Lower lobe of right lung (tissue), 2 donors: ENCODE data around the gene INPP4B. TPM values are rescaled to one million over a fixed set of nuclear protein-coding genes. Genes with fewer than 3 reads are reported as not detected.

Experiments
- ATAC-seq, 2 donors: fragments of 200-7000 bp; cut with Tn5 transposase; one replicate each; pipeline ENCODE4 v1.9.1; 2020 to 2022; ENCODE audit warnings: mild to moderate bottlenecking in 2 of 2, moderate library complexity in 2 of 2
- DNase-seq: peaks from one replicate; pipeline ENCODE4 v3.0.0-alpha.2; 2020
- H3K27ac ChIP-seq: fragments of 200-600 bp; one replicate; pipeline ENCODE4 v1.8.0; 2022
- H3K27me3 ChIP-seq: fragments of 200-600 bp; one replicate; pipeline ENCODE4 v1.8.0; 2022; ENCODE audit warnings: low read depth
- H3K36me3 ChIP-seq: fragments of 200-600 bp; one replicate; pipeline ENCODE4 v1.8.0; 2022; ENCODE audit warnings: mild to moderate bottlenecking
- H3K4me1 ChIP-seq: fragments of 200-600 bp; one replicate; pipeline ENCODE4 v1.8.0; 2022
- H3K4me3 ChIP-seq: fragments of 200-600 bp; one replicate; pipeline ENCODE4 v1.8.0; 2022; ENCODE audit warnings: mild to moderate bottlenecking
- H3K9me3 ChIP-seq: fragments of 200-600 bp; one replicate; pipeline ENCODE4 v1.8.0; 2022
- intact Hi-C: fragments of 100-400 bp; cut with DNase I; formaldehyde crosslinking; loops from one replicate; pipeline ENCODE4 v1.11.0; 2022
- total RNA-seq: library from RNA; stranded (reverse); fragmentation: NEBNext Ultra II Directional; extraction: Animal tissue kit (Norgen Biotek cat#: 25700); gene quantifications from one replicate; pipeline ENCODE4 v1.2.1, GENCODE V29; 2021
- TF ChIP-seq, protein P1 (sequence below): fragments of 200-600 bp; IDR thresholded peaks from one replicate; pipeline ENCODE4 v1.8.0; 2022; ENCODE audit warnings: antibody characterized with exemption, mild to moderate bottlenecking
- donor health status: DM: no; HTN: yes; CAD: no; lungs with severe emphysema.

Gene INPP4B
- total RNA-seq, 1 donor from 2014 or later = 12.1 TPM

DNA sequence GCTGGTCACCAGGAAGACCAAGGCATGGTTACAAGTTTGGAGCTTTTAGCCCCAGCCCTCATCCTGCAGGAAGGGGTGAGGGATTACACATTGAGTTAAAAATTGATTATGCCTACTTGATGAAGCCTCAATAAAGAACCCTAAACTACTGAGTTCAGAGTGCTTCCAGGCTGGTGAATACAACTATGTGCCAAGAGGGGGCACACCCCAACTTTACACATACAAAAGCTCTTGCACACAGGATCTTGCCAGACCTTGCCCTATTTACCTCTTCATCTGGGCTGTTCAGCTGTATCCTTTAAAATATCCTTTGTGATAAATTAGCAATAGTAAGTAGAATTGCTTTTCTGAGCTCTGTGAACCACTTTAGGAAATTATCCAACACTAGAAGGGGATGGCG is 489.3 kb downstream of the INPP4B start:
- H3K36me3 ChIP-seq = no peaks in the 10 kb centered on the region
- no peak overlapping the region for H3K4me3 ChIP-seq
- TF ChIP-seq, protein P1, sequence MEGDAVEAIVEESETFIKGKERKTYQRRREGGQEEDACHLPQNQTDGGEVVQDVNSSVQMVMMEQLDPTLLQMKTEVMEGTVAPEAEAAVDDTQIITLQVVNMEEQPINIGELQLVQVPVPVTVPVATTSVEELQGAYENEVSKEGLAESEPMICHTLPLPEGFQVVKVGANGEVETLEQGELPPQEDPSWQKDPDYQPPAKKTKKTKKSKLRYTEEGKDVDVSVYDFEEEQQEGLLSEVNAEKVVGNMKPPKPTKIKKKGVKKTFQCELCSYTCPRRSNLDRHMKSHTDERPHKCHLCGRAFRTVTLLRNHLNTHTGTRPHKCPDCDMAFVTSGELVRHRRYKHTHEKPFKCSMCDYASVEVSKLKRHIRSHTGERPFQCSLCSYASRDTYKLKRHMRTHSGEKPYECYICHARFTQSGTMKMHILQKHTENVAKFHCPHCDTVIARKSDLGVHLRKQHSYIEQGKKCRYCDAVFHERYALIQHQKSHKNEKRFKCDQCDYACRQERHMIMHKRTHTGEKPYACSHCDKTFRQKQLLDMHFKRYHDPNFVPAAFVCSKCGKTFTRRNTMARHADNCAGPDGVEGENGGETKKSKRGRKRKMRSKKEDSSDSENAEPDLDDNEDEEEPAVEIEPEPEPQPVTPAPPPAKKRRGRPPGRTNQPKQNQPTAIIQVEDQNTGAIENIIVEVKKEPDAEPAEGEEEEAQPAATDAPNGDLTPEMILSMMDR = no peak
- no peaks in the 10 kb centered on the region for H3K9me3 ChIP-seq
- peaks cover 30% of the 10 kb centered on the region for H3K4me1 ChIP-seq
- no peaks in the 10 kb centered on the region for H3K27me3 ChIP-seq
- no peak overlapping the region for H3K27ac ChIP-seq
- intact Hi-C loops = no loop called here
- ATAC-seq = no peak
- no peak for DNase-seq

DNA sequence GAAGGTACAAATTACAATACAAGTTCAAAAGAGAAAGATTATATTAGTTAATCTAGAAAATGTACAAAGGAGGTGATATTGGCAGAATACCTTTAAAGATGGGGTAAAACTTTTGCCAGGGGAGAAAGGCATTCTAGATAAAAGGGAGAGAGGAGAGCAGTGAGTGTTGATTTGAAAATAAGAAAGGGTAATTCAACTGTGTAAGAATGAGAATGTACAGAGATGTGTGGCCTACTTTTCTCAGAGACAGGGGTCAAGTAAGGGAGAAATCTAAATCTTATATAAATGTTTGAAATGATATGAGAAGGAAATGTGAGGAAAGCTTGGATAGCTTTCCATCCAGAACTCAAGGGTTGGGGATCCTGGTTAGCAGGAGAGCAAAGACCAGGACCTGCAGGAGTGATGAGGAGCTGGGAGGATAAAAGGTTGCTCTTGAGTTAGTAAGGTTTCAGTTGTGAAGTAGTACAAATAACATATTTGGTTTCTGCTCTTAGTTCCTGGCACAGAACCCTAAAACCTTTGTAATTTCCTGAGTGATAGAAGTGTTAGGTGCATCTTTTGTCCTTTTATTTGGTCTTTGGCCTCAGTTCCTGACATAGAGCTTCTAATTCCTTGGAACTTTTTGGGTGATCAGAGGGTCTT is 489.9 kb downstream of the INPP4B start:
- H3K27me3 ChIP-seq = no peaks in the 10 kb centered on the region
- TF ChIP-seq, protein P1 = no peak
- no peak overlapping the region for H3K27ac ChIP-seq
- ATAC-seq (no peak), DNase-seq (no peak)
- no peaks in the 10 kb centered on the region for H3K36me3 ChIP-seq
- H3K9me3 ChIP-seq = no peaks in the 10 kb centered on the region
- intact Hi-C loops = no loop called here
- no peak overlapping the region for H3K4me3 ChIP-seq
- peaks cover 35% of the 10 kb centered on the region for H3K4me1 ChIP-seq

DNA sequence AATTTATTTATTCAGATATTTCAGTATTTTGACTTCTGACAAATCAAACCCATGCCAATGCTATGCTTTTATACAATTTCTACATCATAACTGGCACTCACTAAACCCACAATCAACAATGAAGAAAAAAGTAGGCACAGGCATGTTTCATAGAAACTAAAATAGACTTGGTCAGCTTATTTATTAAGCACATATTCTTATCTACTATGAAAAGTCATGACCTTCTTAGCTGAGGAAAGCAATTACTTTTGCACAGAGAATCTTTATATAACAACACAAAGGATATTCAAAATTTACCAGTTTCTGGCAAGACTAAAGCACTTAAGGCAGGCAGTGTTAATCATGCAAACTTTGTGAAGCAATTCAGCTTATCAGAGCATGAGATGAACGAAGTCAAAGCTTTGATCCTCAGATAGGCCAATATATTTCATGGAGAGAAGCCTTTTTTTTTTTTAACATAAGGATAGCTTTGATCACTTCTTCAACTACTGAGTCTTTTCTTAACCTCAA is 490.6 kb downstream of the INPP4B start:
- no peaks in the 10 kb centered on the region for H3K27me3 ChIP-seq
- H3K4me1 ChIP-seq = peaks cover 43% of the 10 kb centered on the region
- H3K27ac ChIP-seq = no peak overlapping the region
- no peaks in the 10 kb centered on the region for H3K9me3 ChIP-seq
- TF ChIP-seq, protein P1 = no peak
- no peaks in the 10 kb centered on the region for H3K36me3 ChIP-seq
- ATAC-seq = no peak
- DNase-seq = no peak
- intact Hi-C loops = no loop called here
- no peak overlapping the region for H3K4me3 ChIP-seq

DNA sequence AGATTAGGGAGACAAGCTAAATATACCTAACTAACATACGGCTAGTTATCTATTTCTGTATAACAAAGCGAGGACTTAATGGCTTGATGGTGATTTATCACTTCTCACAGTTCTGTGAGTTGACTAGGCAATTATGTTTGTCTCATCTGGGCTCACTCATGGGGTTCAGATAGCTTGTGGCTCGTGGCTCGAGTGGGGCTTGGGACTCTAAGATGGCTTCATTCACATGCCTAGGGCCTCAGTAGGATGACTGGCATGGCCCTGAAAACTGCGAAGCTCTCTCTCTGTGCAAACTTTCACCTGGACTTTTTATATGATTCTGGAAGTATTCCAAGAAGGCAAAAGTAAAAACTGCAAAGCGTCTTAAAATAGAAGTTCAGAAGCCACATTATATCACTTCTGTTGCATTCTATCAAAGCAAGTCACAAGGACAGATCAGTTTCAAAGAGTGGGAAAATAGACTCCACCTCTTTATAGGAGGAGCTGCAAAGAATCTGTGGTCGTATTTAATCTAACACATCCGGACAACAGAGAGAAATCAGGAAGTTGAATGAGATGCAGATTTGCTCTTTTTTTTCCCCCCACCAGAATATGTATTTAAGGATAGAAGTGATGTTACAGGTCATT is 491.2 kb downstream of the INPP4B start:
- Histone ChIP-seq H3K27ac (no peak overlapping the region), H3K27me3 (no peaks in the 10 kb centered on the region), H3K4me3 (no peak overlapping the region), H3K36me3 (no peaks in the 10 kb centered on the region), H3K9me3 (no peaks in the 10 kb centered on the region), H3K4me1 (peaks cover 46% of the 10 kb centered on the region)
- ATAC-seq (no peak), DNase-seq (no peak)
- intact Hi-C loops = no loop called here
- TF ChIP-seq, protein P1 = no peak

DNA sequence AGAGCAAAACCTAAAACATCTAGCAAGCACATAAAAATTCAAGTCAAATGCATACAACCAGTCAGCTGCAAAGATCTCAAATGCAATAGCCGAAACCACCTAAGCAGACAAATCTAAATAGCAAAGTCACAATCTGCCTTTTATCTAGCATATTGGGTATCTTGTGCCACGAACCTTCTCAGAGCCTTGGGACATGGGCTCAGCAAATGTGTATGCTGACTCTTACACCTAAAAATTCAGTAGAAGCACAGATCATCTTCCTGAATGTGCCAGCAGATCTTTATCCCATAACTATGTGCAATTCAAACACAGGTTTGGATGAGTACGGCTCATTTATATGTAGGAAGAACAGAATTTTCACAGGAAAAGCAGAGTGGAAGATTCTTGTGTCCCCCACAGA is 492.1 kb downstream of the INPP4B start:
- H3K36me3 ChIP-seq = no peaks in the 10 kb centered on the region
- H3K27me3 ChIP-seq = no peaks in the 10 kb centered on the region
- no peak overlapping the region for H3K27ac ChIP-seq
- intact Hi-C loops = no loop called here
- no peak overlapping the region for H3K4me3 ChIP-seq
- H3K9me3 ChIP-seq = no peaks in the 10 kb centered on the region
- peaks cover 46% of the 10 kb centered on the region for H3K4me1 ChIP-seq
- TF ChIP-seq, protein P1 = no peak
- ATAC-seq (no peak), DNase-seq (no peak)
